Uterus (tissue), 2 donors: ENCODE results near the gene ADIPOR2.

Source experiments
- CTCF ChIP-seq, 4 experiments: fragments of 200-600 bp in 2 of 4; fragments of 450-650 bp in 2 of 4; sonication (generic) in 2 of 4; IDR thresholded peaks; one replicate each; pipeline ENCODE4 v1.5.1; 2016 to 2019; ENCODE audit warnings: antibody characterized with exemption in 4 of 4, mild to moderate bottlenecking in 2 of 4, moderate library complexity in 1 of 4
- POLR2A ChIP-seq, 2 donors: fragments of 450-650 bp; IDR thresholded peaks; one replicate each; pipeline ENCODE4 v1.6.1; 2016; ENCODE audit warnings: antibody characterized with exemption in 2 of 2, mild to moderate bottlenecking in 1 of 2, moderate library complexity in 1 of 2

DNA sequence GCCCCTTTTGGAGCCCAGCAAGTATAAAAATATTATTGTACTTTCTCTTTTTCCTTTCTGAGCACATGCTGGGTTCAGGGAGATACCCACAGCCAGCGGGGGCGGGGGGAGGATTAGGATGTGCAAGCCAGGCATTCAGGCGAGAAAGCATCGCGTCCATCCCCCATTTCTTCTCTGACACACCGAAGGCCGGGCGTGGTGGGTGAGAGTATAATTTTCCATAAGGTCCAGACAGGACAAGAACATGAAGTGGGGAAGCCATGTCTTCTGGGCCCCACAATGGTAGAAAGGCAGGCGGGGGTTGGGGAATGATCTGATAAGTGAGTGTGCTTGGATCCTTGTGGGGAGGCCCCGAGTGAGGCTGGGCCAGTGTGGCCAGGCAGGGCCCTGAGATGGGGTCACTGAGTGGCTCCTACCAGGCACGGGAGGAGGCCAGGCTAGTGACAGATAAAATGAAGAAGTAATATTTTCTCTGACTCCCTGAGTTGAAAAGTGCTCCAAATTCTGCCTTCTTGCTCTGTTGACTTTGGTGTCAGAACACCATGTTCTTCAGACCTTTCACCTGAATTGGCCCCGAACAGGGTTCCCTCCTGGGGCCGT is 118.8 kb downstream of the ADIPOR2 start:
- TF ChIP-seq CTCF (IDR thresholded peaks at IDR 0.05) (no peak), POLR2A (IDR thresholded peaks at IDR 0.05) (no peak)
